NCI-H2081 treated with DMSO at 0.1 percent for 48 hours (cell line): ENCODE data around the gene PITPNB.

Experiments used
- DNase-seq: peaks from one replicate; lab custom pipeline; 2025; lab: John Stamatoyannopoulos, UW

The PITPNB gene

GRCh38 chr22:27880778-27881394 lies 38.2 kb downstream of the PITPNB start:
- no peak for DNase-seq

- no peak for DNase-seq
These were observed 39.1 kb downstream of the PITPNB start for GRCh38 chr22:27879923-27880322.

DNA sequence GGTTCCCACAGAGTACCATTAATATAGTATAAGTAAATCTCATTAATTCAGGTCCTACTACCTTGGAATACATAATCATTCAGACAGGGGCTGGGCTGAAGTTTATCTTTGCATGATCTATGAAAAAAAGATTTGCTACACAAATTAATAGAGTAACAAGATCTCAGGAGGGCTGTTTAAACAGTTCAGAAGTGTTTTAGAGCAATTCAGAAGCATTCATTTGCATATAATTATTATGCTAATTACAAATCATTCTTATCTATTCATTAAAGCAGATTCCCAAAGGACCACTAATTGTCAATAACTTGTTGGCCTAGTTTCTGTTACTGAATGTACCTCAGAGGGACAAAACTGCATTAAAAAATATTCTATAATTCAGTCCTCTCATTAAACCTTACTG lies 40.5 kb downstream of the PITPNB start:
- no peak for DNase-seq

DNA sequence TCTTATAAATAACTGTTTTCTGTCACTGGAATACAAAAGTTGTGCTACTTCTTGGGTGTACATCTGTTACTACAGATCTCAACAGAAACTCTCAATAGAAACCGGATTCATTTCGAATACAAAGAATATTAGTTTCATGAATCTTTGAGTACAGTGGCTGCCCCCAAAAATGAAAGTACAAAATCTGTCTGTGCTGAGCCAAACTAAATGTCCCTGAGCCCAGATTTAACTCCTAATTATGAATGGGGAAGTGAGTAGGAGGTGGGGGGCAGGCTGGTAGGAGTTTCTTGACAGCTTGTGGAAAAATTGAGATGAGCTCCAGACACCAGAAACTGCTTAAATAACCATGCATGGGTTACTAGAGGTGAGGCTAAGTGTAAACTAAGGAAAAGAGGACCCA lies 41.6 kb downstream of the PITPNB start:
- no peak for DNase-seq

DNA sequence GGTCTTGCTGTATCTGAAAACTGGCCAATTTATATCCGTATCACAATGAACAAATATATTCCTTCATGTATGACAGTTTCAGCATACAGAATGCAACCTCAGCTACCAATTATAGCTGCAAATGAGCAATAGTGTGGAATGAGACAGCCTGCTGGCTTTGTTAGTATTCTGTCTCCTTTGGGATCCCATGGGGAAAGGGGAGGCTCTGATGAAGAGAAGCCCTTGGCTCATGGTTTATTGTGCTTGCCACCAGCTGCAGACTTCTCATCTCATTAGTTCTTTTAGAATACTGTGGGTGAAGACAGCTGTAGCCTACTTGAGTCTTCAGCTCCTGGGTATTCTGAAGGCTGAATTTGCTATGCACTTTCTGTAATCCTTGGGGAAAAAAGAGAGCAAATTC lies 42.4 kb downstream of the PITPNB start:
- peak; percentile 35 for DNase-seq

- DNase-seq = no peak
These were observed 43.1 kb downstream of the PITPNB start for GRCh38 chr22:27875951-27876350.

DNA sequence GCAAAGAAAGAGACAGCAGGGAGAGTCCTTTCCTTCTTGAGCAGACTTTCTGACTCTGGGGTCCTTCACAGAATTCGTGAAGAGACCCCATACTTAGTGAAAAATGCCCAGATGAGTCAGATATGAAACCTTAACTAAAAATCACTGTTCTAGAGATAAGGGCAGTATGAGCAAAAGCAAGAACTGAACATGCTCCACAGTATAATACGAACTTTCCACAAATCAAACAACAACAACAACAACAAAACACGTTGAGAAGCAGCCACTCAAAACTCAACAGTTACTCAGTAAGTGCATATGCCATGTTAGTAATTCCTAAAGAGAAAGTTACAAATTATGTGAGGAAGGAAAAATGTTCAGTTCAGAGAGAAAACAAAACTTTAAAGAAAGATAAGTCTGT lies 44.3 kb downstream of the PITPNB start:
- DNase-seq = no peak

- DNase-seq = no peak
These were observed 44.9 kb downstream of the PITPNB start for GRCh38 chr22:27874185-27874584.

DNA sequence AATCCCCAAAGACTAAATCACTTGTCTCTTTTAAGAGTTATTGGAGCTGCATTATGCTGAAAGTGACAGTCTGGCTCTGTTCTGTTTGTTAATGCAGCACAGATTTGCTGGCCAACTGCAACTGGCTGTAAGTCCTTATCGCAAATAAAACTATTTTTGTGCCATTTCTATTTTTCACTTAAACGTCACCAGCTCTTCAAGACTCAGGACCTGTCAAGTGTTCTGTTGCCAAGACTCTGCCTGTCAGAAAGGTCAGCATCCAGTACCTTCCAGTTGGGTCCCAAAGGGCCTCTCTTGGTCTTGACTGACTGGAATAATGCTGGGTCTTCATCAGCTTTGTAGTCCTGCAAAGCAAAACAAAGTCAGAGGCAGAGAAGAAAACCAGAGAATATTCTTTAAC lies 45.6 kb downstream of the PITPNB start:
- no peak for DNase-seq

DNA sequence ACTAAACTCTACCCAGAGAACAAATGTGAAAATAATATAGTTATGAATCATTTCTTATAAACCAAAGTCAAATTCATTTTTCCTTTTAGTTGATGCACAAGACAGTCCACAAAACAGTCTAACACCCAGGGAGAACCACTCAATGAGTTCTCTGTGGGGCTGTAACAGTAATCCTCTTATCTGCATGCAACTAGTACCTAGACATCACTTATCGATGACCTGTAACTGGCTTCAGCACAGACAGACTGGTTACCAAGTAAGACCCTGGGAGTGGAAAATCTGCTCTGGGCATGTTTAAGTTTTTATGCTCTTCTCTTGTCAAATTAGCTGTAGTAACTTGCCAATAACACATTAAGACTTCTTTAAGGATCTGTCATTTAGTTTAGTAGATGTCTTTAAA lies 46.6 kb downstream of the PITPNB start:
- DNase-seq = no peak

DNA sequence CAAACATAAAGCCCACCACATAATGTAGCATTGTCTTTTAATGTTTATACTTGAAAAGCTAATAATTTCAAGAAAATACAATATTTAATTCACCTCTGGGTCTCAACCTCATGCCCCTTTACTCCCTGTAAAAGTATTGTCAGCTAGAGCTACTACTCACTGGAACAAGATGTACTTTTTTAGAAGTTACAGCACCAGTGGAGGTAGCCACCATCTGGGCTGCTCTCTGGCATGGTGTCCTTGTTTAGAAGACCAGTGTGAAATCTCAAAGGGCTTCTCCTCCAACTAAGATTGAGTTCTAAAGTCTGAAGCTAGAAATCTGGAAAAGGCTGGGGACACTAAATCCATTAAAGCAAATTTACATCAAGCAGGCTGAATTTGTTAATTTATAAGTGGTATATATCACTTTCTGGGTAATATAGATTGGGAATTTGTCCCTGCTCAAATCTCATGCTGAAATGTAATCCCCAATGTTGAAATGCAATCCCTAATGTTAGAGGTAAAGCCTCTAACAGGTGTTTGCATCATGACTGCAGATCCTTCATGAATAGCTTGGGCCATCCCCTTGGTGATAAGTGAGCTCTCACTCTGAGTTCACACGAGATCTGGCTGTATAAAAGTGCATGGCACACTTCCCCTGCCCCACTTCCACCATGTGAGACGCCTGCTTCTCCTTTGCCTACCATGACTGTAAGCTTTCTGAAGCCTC lies 47.6 kb downstream of the PITPNB start:
- no peak for DNase-seq

DNA sequence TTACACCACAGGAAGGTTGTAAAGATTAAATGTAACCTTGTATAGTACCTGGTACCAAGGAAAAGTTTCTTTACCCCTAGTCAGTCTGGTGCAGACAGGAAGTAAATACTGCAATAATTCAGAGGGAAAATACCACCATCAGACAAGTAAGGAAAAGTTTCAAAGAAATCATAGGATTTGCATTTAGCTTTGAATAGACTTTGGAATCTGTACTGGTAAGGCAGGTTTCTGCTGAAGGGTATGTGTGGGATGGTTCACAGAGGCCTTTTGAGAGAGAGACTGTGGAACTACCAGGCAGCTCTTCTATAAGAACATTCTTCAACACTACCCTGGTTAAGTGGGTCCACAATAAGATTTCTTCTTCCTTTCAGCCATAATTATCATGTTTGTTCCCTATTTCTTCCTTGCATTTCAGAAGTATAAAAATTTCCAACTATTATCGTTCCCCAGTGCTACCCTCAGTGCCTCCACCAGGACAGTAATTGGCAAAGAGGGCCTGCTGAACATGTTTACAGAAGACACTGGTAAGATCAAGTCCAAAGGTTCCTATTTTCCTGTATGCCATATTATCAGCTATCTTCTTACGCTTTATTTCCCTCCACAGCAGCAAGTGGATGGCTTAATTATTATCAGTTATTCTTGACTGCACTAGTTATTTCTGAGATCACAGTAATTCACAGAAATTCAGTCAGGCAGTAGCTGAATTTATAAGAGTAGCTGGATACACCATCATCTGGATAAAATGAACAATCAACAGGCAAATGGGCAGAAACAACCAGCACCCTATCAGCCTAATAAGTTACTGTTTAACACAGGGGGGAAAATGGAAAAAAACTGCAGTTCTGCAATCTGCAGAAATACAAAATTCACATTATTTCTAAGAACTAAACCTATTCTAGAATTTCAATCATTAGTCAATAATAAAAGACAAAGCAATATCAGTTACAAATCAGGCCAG lies 48.5 kb downstream of the PITPNB start:
- DNase-seq = no peak

DNA sequence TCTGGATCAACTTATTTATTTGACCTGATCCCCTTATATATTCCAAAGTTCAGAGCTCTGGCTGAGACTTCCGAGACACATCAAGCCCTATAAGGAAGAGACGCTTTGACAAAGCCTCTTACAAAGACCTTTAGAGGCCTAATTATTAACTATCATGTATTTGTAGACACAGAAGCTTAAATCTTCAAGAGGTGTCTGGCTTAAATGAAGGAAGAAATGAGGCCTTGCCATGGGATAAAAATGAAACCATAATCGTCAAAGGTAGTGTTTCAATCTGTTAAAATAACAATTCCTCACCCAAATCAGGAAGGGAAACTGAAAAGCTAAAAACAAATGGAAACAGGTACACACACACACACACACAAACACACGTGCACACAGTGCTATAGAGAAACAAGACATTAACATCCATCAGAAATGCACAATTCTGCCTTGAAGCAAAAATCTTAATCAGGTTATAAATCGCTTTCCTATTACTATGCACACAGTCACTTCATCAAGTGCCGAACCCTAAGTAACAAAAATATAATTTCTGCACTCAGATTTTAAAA lies 50.2 kb downstream of the PITPNB start:
- no peak for DNase-seq

GRCh38 chr22:27867953-27868731 lies 50.9 kb downstream of the PITPNB start:
- DNase-seq = no peak

DNA sequence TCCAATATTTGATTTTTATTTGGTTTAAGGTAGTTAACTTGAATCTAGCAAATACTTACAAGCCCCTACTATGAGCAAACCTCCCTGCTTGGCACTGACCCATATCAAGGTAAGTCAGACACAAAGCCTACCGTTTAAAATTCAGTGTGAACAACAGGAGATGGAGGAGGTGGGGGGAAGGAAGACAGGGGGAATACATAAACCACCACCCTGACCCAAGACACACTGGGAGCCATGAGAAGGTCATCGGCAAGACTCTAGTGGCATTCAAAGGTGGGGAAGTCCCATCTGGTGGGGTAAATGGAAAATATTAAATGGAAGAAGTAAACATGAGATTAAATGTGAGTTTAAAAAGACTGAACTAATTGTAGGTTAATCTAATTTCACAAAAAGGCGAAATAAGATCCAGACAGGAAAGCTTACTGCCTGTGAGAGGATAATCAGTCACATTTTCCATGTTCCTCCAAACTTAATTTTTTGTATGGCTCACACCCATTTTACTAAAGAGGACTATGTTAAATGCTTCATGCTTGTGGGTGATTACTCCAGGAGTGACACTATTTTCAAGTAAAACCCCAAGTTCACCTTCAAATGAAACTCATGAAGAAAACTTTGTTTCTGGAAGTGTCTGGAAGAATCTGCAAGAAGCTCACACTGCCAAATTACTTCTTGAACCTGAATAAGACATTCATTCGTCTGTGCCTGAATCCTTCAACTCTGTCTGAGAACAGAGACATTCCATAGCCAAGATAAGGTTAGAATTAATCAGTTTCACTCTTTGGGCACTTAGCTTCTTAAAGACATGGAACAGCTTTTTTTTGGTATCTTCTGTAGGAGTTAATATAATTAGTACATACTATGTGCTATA lies 51.7 kb downstream of the PITPNB start:
- DNase-seq = no peak

DNA sequence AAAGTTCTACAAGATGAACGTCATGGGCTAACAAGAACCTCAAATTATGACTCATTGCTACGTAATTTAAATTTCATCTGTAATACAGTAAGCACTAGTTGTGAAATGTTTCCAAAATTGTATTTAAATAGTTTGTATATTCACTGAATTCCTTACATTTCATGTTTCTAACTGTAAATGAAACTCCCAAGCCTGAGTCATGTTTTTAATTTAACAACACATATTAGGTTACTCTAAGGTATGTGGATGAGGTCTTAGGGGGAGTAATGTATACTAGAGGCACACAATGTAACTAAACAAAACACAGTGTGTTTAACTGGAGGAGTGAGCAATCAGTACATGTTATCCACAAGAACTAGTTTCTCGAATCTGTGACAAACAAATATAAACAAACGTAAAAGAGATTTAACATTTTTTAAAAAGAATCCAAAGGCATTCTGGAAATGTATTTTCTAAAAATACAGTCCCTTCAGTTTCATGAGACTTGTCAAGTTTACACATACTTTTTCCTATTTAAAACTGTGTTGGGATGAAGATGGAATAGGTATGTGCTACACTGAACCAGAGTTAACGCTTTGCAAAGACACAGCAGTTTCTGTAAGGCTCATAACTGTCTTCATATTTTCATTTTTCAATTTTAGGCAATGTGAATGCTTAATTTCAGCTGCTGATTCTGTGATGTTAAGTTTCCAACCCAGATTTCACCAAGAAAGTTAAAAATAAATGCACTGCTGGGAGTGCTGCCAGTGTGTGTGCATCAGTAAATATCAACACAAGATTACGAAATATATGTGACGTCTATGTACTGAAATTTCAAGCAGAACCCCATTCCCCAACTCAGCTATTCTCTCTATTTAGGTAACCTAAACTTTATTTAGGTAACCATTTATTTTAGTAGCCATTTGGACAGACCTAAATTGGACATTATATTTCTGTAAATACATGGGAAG lies 52.6 kb downstream of the PITPNB start:
- DNase-seq = no peak

DNA sequence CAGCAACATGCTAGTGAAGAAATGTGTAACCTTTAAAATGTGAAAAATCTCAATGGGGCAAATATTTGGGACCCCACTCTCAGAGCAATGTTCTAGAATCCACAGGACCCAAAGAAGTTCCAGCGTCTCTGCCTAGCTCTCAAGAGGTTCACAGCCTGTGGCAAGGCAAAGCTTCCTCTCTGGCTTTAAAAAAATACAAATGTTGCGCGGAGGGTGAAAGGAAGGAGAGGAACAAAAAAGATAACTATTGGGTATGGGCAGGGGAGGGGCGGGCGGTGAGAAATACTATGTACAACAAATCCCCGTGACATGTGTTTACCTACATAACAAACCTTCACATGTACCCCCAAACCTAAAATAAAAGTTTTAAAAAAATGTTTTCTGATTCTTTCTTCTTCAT lies 53.6 kb downstream of the PITPNB start:
- DNase-seq = no peak

- no peak for DNase-seq
These were observed 55.5 kb downstream of the PITPNB start for GRCh38 chr22:27863556-27863955.

DNA sequence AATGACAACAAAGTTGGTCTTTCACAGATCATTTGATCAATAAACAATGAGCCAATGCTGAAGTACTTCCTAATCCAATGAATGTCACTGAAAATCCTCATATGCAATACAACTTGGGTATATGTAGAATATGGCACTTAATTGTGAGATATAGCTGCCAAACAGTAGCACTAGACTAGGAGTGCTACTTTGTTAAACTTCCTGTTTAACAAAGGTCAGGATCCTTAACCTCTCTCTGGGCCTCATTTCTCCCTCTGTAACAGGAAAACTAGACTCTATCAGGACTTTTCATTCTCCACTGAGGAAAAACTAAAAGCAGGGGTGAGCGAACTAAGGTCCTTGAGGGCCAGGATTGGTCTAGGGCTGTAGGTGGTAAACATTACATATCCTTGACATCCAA lies 56.1 kb downstream of the PITPNB start:
- DNase-seq = no peak

DNA sequence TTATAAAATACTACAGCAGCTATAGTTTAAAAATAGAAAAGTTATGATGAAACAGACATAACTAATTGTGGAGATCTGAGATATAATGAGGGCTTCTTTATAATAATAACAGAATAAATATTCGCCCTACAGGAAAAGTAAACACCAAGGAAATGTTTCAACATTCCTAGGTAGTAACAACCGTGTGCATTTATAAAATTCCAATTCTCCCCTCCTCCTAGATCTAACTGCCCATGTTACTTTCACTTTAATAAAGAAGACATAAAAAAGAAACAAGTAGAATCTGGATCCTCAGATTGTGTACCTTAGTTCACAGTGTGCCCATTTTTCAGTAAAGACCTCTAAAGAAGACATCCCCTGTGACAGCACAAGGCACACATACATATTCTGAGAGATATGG lies 59.7 kb downstream of the PITPNB start:
- DNase-seq = no peak
